ENCODE results near the gene SPATA18.
A peak's percentile ranks its signal among the peaks of the same experiment; 100 is the strongest.
"Not testable (repeated sequence)": the region's sequence is repeated elsewhere in the genome, so short reads cannot be mapped to it uniquely, and the experiment has no call there.

Gene SPATA18

DNA sequence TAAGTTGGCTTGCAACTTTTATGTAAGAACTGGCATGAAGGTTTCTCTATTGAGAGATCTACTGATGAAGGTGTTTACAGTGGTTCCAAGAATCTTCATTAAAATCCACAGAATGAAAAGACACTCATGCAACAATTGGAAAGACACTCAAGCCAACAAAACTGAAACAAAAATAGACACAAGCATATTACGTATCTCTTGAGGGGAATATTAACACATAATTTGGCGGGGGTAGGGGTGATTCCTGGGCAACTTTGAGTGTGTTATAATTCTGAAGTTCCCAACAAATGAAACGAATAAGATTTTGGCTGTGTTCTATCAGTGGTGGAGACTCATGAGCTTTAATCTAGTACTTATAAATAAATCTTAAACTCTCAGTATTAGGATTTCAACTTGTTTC, 75.1 kb downstream of the SPATA18 start:
- TF ChIP-seq CTCF (conservative IDR thresholded peaks at IDR 0.05; ENCODE audit: low read depth), result no peak
- no peak for DNase-seq (ENCODE audit: low spot score)
- POLR2A ChIA-PET (ENCODE audit: low non-redundant PET), result no interaction called here
- CTCF ChIA-PET, result no interaction called here
- H3K27ac ChIP-seq, result no peak overlapping the region

GRCh38 chr4:52126966-52127365, 75.9 kb downstream of the SPATA18 start:
- ChIA-PET POLR2A (ENCODE audit: low non-redundant PET) (no interaction called here), CTCF (no interaction called here)
- H3K27ac ChIP-seq, result no peak overlapping the region
- no peak for TF ChIP-seq CTCF (conservative IDR thresholded peaks at IDR 0.05; ENCODE audit: low read depth)
- peak; percentile 6 for DNase-seq (ENCODE audit: low spot score)

GRCh38 chr4:52135171-52135570, 84.1 kb downstream of the SPATA18 start:
- DNase-seq (ENCODE audit: low spot score), result no peak
- POLR2A ChIA-PET (ENCODE audit: low non-redundant PET), result no interaction called here
- H3K27ac ChIP-seq, result no peak overlapping the region
- CTCF ChIA-PET, result no interaction called here
- no peak for TF ChIP-seq CTCF (conservative IDR thresholded peaks at IDR 0.05; ENCODE audit: low read depth)

- DNase-seq (ENCODE audit: low spot score); H3K27ac ChIP-seq; POLR2A ChIA-PET (ENCODE audit: low non-redundant PET): not testable (repeated sequence)
- CTCF ChIA-PET, result interaction anchor here (0.5 to 1.0 kb wide), 3 partner anchors 25 to 155 kb away, joined by 3 to 5 read pairs (median 3); no protein-coding TSS in a partner anchor
Measured at GRCh38 chr4:52137152-52137551, 86.0 kb downstream of the SPATA18 start.

GRCh38 chr4:52142816-52143215, 91.7 kb downstream of the SPATA18 start:
- no peak for DNase-seq (ENCODE audit: low spot score)
- ChIA-PET POLR2A (ENCODE audit: low non-redundant PET) (no interaction called here), CTCF (interaction anchor here (0.6 kb wide), 1 partner anchor 23 kb away, joined by 3 read pairs; no protein-coding TSS in a partner anchor)
- no peak for TF ChIP-seq CTCF (conservative IDR thresholded peaks at IDR 0.05; ENCODE audit: low read depth)
- H3K27ac ChIP-seq, result no peak overlapping the region

- H3K27ac ChIP-seq, result no peak overlapping the region
- ChIA-PET CTCF (no interaction called here), POLR2A (ENCODE audit: low non-redundant PET) (no interaction called here)
- DNase-seq (ENCODE audit: low spot score), result no peak
- no peak for TF ChIP-seq CTCF (conservative IDR thresholded peaks at IDR 0.05; ENCODE audit: low read depth)
Measured at GRCh38 chr4:52143815-52144214, 92.7 kb downstream of the SPATA18 start.

- DNase-seq (ENCODE audit: low spot score), result no peak
- ChIA-PET POLR2A (ENCODE audit: low non-redundant PET) (no interaction called here), CTCF (no interaction called here)
- no peak for TF ChIP-seq CTCF (conservative IDR thresholded peaks at IDR 0.05; ENCODE audit: low read depth)
- no peak overlapping the region for H3K27ac ChIP-seq
Measured at GRCh38 chr4:52144372-52144771, 93.3 kb downstream of the SPATA18 start.
